Erythroblast (primary cell): Measurements from ENCODE around the gene GDF7.

Experiments
- GATA1 ChIP-seq: IDR thresholded peaks from 2 replicates; pipeline ENCODE4 v1.6.1; 2011; ENCODE audit warnings: low read depth, mild to moderate bottlenecking, control low read depth, low read length, moderate library complexity
- POLR2A ChIP-seq: IDR thresholded peaks from 2 replicates; pipeline ENCODE4 v1.6.1; 2011; ENCODE audit warnings: mild to moderate bottlenecking, low read length

GRCh38 chr2:20673686-20674308 is 6.9 kb downstream of the GDF7 start:
- no peak for TF ChIP-seq POLR2A
- TF ChIP-seq GATA1 = no peak
